HEK293 (cell line): ENCODE measurements around the gene TEX38.
A peak's percentile ranks its signal among the peaks of the same experiment; 100 is the strongest.

Experiments used
- BCL11B ChIP-seq: fragments of 450-650 bp; formaldehyde crosslinking; IDR thresholded peaks from 2 replicates; pipeline ENCODE4 v1.5.1; 2016; ENCODE audit warnings: low read depth, missing biosample characterization, missing genetic modification characterization
- EGR2 ChIP-seq: fragments of 450-650 bp; formaldehyde crosslinking; IDR thresholded peaks from 2 replicates; pipeline ENCODE4 v1.5.1; 2016; ENCODE audit warnings: low read depth, missing biosample characterization, missing genetic modification characterization
- GFI1B ChIP-seq: fragments of 450-650 bp; formaldehyde crosslinking; IDR thresholded peaks from 2 replicates; pipeline ENCODE4 v1.5.1; 2016; ENCODE audit warnings: missing biosample characterization, missing genetic modification characterization
- IKZF3 ChIP-seq: fragments of 450-650 bp; IDR thresholded peaks from 2 replicates; pipeline ENCODE4 v1.5.0; 2018; ENCODE audit warnings: missing biosample characterization, mild to moderate bottlenecking, missing genetic modification characterization, moderate library complexity
- MZF1 ChIP-seq: fragments of 450-650 bp; formaldehyde crosslinking; IDR thresholded peaks from 2 replicates; pipeline ENCODE4 v1.5.1; 2017; ENCODE audit warnings: missing biosample characterization, missing genetic modification characterization, borderline replicate concordance
- RBAK ChIP-seq: fragments of 450-650 bp; formaldehyde crosslinking; IDR thresholded peaks from 2 replicates; pipeline ENCODE4 v1.5.1; 2016; ENCODE audit warnings: missing biosample characterization, missing genetic modification characterization
- SETDB1 ChIP-seq: IDR thresholded peaks from one replicate; pipeline ENCODE4 v1.6.1; 2017; ENCODE audit warnings: mild to moderate bottlenecking, low read length, moderate library complexity, mixed read lengths; ENCODE audit not compliant: insufficient read length
- ZBTB1 ChIP-seq: fragments of 450-650 bp; formaldehyde crosslinking; IDR thresholded peaks from 2 replicates; pipeline ENCODE4 v1.5.1; 2016; ENCODE audit warnings: missing biosample characterization, missing genetic modification characterization
- ZBTB48 ChIP-seq: fragments of 450-650 bp; formaldehyde crosslinking; IDR thresholded peaks from 2 replicates; pipeline ENCODE4 v1.5.1; 2016; ENCODE audit warnings: missing biosample characterization, missing genetic modification characterization
- ZEB2 ChIP-seq: fragments of 450-650 bp; formaldehyde crosslinking; IDR thresholded peaks from 2 replicates; pipeline ENCODE4 v1.5.1; 2016; ENCODE audit warnings: missing biosample characterization, missing genetic modification characterization
- ZFP3 ChIP-seq: fragments of 450-650 bp; formaldehyde crosslinking; IDR thresholded peaks from 2 replicates; pipeline ENCODE4 v1.5.1; 2016; ENCODE audit warnings: low read depth, missing biosample characterization, missing genetic modification characterization
- ZIC2 ChIP-seq: fragments of 450-650 bp; formaldehyde crosslinking; IDR thresholded peaks from 2 replicates; pipeline ENCODE4 v1.5.1; 2016; ENCODE audit warnings: missing biosample characterization, missing genetic modification characterization
- ZNF140 ChIP-seq: fragments of 450-650 bp; formaldehyde crosslinking; IDR thresholded peaks from 2 replicates; pipeline ENCODE4 v1.5.1; 2016; ENCODE audit warnings: missing biosample characterization, missing genetic modification characterization
- ZNF16 ChIP-seq: fragments of 450-650 bp; formaldehyde crosslinking; IDR thresholded peaks from 2 replicates; pipeline ENCODE4 v1.5.1; 2016; ENCODE audit warnings: low read depth, missing biosample characterization, missing genetic modification characterization
- ZNF175 ChIP-seq: fragments of 450-650 bp; formaldehyde crosslinking; IDR thresholded peaks from 2 replicates; pipeline ENCODE4 v1.5.1; 2016; ENCODE audit warnings: missing biosample characterization, missing genetic modification characterization
- ZNF214 ChIP-seq: fragments of 450-650 bp; formaldehyde crosslinking; IDR thresholded peaks from 2 replicates; pipeline ENCODE4 v1.5.1; 2017; ENCODE audit warnings: missing biosample characterization, mild to moderate bottlenecking, missing genetic modification characterization, borderline replicate concordance
- ZNF24 ChIP-seq: fragments of 450-650 bp; formaldehyde crosslinking; IDR thresholded peaks from 2 replicates; pipeline ENCODE4 v1.5.1; 2016; ENCODE audit warnings: missing biosample characterization, missing genetic modification characterization
- ZNF266 ChIP-seq: fragments of 450-650 bp; formaldehyde crosslinking; IDR thresholded peaks from 2 replicates; pipeline ENCODE4 v1.5.1; 2016; ENCODE audit warnings: missing biosample characterization, missing genetic modification characterization, low read depth
- ZNF311 ChIP-seq: fragments of 450-650 bp; formaldehyde crosslinking; IDR thresholded peaks from 2 replicates; pipeline ENCODE4 v1.5.1; 2017; ENCODE audit warnings: missing biosample characterization, missing genetic modification characterization, borderline replicate concordance
- ZNF341 ChIP-seq: fragments of 450-650 bp; formaldehyde crosslinking; IDR thresholded peaks from 2 replicates; pipeline ENCODE4; 2016; ENCODE audit warnings: low read depth, missing biosample characterization, missing genetic modification characterization
- ZNF354C ChIP-seq: fragments of 450-650 bp; formaldehyde crosslinking; IDR thresholded peaks from 2 replicates; pipeline ENCODE4 v1.5.1; 2016; ENCODE audit warnings: missing biosample characterization, missing genetic modification characterization, low read depth, borderline replicate concordance
- ZNF37A ChIP-seq: fragments of 450-650 bp; IDR thresholded peaks from 2 replicates; pipeline ENCODE4 v1.5.1; 2018; ENCODE audit warnings: missing biosample characterization, missing genetic modification characterization
- ZNF514 ChIP-seq: fragments of 450-650 bp; formaldehyde crosslinking; IDR thresholded peaks from 2 replicates; pipeline ENCODE4 v1.5.1; 2016; ENCODE audit warnings: missing biosample characterization, missing genetic modification characterization
- ZNF561 ChIP-seq: fragments of 450-650 bp; IDR thresholded peaks from 2 replicates; pipeline ENCODE4 v1.5.1; 2018; ENCODE audit warnings: missing biosample characterization, missing genetic modification characterization, borderline replicate concordance
- ZNF621 ChIP-seq: fragments of 450-650 bp; formaldehyde crosslinking; IDR thresholded peaks from 2 replicates; pipeline ENCODE4 v1.5.1; 2017; ENCODE audit warnings: missing biosample characterization, missing genetic modification characterization
- ZNF624 ChIP-seq: fragments of 450-650 bp; formaldehyde crosslinking; IDR thresholded peaks from 2 replicates; pipeline ENCODE4 v1.5.1; 2017; ENCODE audit warnings: missing biosample characterization, missing genetic modification characterization
- ZNF654 ChIP-seq: fragments of 450-650 bp; formaldehyde crosslinking; IDR thresholded peaks from 2 replicates; pipeline ENCODE4 v1.5.1; 2016; ENCODE audit warnings: low read depth, missing biosample characterization, missing genetic modification characterization
- ZNF791 ChIP-seq: fragments of 450-650 bp; formaldehyde crosslinking; IDR thresholded peaks from 2 replicates; pipeline ENCODE4 v1.5.1; 2016; ENCODE audit warnings: missing biosample characterization, missing genetic modification characterization
- ZNF792 ChIP-seq: fragments of 450-650 bp; formaldehyde crosslinking; IDR thresholded peaks from 2 replicates; pipeline ENCODE4 v1.5.1; 2016; ENCODE audit warnings: missing biosample characterization, missing genetic modification characterization
- ZSCAN18 ChIP-seq: fragments of 450-650 bp; formaldehyde crosslinking; IDR thresholded peaks from 2 replicates; pipeline ENCODE4 v1.5.1; 2016; ENCODE audit warnings: missing biosample characterization, missing genetic modification characterization
- ZSCAN5A ChIP-seq: fragments of 450-650 bp; formaldehyde crosslinking; IDR thresholded peaks from 2 replicates; pipeline ENCODE4 v1.5.1; 2016; ENCODE audit warnings: missing biosample characterization, missing genetic modification characterization
- ZXDB ChIP-seq: fragments of 450-650 bp; formaldehyde crosslinking; IDR thresholded peaks from 2 replicates; pipeline ENCODE4 v1.5.1; 2016; ENCODE audit warnings: missing biosample characterization, missing genetic modification characterization
- TF ChIP-seq, protein P1 (sequence below): fragments of 450-650 bp; IDR thresholded peaks from 2 replicates; pipeline ENCODE4 v1.5.1; 2018; ENCODE audit warnings: missing biosample characterization, mild to moderate bottlenecking, missing genetic modification characterization

Gene TEX38

GRCh38 chr1:46690931-46691421, 19.3 kb downstream of the TEX38 start (continued):
- TF ChIP-seq ZNF792 (no peak), ZNF24 (tag by site-specific recombination) (peak; percentile 80), ZXDB (tag by site-specific recombination) (peak; percentile 66), ZNF514 (no peak), ZNF624 (tag by site-specific recombination) (no peak), RBAK (tag by site-specific recombination) (no peak), ZNF354C (no peak), GFI1B (tag by site-specific recombination) (peak; percentile 71), IKZF3 (tag by site-specific recombination) (peak; percentile 76), MZF1 (no peak), ZNF214 (tag by site-specific recombination) (no peak), ZNF175 (tag by site-specific recombination) (no peak), ZNF621 (no peak), EGR2 (tag by site-specific recombination) (no peak), SETDB1 (no peak), ZFP3 (tag by site-specific recombination) (no peak), BCL11B (tag by site-specific recombination) (peak; percentile 91), ZNF654 (tag by site-specific recombination) (no peak), ZBTB1 (tag by site-specific recombination) (no peak), ZNF341 (tag by site-specific recombination) (peak; percentile 74), ZNF791 (tag by site-specific recombination) (no peak), ZNF311 (no peak), ZIC2 (tag by site-specific recombination) (peak; percentile 88), ZEB2 (peak; percentile 90), ZNF16 (tag by site-specific recombination) (no peak), ZBTB48 (tag by site-specific recombination) (no peak), ZNF37A (tag by site-specific recombination) (no peak), ZSCAN18 (no peak), ZNF140 (no peak), ZSCAN5A (tag by site-specific recombination) (no peak), ZNF266 (tag by site-specific recombination) (no peak), ZNF561 (tag by site-specific recombination) (peak; percentile 69; the same call in 1 of the 2 replicates)
- TF ChIP-seq, protein P1, sequence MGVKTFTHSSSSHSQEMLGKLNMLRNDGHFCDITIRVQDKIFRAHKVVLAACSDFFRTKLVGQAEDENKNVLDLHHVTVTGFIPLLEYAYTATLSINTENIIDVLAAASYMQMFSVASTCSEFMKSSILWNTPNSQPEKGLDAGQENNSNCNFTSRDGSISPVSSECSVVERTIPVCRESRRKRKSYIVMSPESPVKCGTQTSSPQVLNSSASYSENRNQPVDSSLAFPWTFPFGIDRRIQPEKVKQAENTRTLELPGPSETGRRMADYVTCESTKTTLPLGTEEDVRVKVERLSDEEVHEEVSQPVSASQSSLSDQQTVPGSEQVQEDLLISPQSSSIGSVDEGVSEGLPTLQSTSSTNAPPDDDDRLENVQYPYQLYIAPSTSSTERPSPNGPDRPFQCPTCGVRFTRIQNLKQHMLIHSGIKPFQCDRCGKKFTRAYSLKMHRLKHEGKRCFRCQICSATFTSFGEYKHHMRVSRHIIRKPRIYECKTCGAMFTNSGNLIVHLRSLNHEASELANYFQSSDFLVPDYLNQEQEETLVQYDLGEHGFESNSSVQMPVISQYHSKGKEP (tag by site-specific recombination), result peak; percentile 90
